ENCODE measurements around the gene DSE. TPM values are rescaled to one million over a fixed set of nuclear protein-coding genes. Genes with fewer than 3 reads are reported as not detected.

The DSE gene
- total RNA-seq, 2 donors from 2014 or later, result 5.0 to 9.3 TPM

GRCh38 chr6:116431964-116432595, 61.3 kb downstream of the DSE start:
- no peak for TF ChIP-seq CTCF (IDR thresholded peaks at IDR 0.05)
- Histone ChIP-seq H3K4me1 (no peaks in the 10 kb centered on the region), H3K4me3 (no peak overlapping the region), H3K27ac (no peak overlapping the region), H3K9me3 (no peaks in the 10 kb centered on the region), H3K36me3 (no peaks in the 10 kb centered on the region), H3K9ac (ENCODE audit: low read depth in 2 of 2, low read length in 2 of 2) (no peak overlapping the region), H3K27me3 (no peaks in the 10 kb centered on the region)
- DNase-seq, result no peak
- intact Hi-C loops (cut with DNase I), result no loop called here

GRCh38 chr6:116433206-116433712, 62.5 kb downstream of the DSE start:
- DNase-seq, result no peak
- Histone ChIP-seq H3K4me3 (no peak overlapping the region), H3K36me3 (no peaks in the 10 kb centered on the region), H3K27ac (no peak overlapping the region), H3K9ac (ENCODE audit: low read depth in 2 of 2, low read length in 2 of 2) (no peak overlapping the region), H3K27me3 (no peaks in the 10 kb centered on the region), H3K4me1 (no peaks in the 10 kb centered on the region), H3K9me3 (no peaks in the 10 kb centered on the region)
- intact Hi-C loops (cut with DNase I), result no loop called here
- TF ChIP-seq CTCF (IDR thresholded peaks at IDR 0.05), result no peak

- no peak overlapping the region for H3K9ac ChIP-seq (ENCODE audit: low read depth in 2 of 2, low read length in 2 of 2)
- no peak for DNase-seq
- H3K27ac ChIP-seq, result no peak overlapping the region
- no peaks in the 10 kb centered on the region for H3K36me3 ChIP-seq
- TF ChIP-seq CTCF (IDR thresholded peaks at IDR 0.05), result no peak
- no peaks in the 10 kb centered on the region for H3K9me3 ChIP-seq
- H3K4me3 ChIP-seq, result no peak overlapping the region
- intact Hi-C loops (cut with DNase I), result no loop called here
- H3K4me1 ChIP-seq, result no peaks in the 10 kb centered on the region
- H3K27me3 ChIP-seq, result no peaks in the 10 kb centered on the region
These were observed 63.4 kb downstream of the DSE start for GRCh38 chr6:116434056-116434725.

- TF ChIP-seq CTCF (IDR thresholded peaks at IDR 0.05), result no peak
- Histone ChIP-seq H3K4me3 (no peak overlapping the region), H3K27ac (no peak overlapping the region), H3K36me3 (no peaks in the 10 kb centered on the region), H3K9me3 (no peaks in the 10 kb centered on the region), H3K9ac (ENCODE audit: low read depth in 2 of 2, low read length in 2 of 2) (no peak overlapping the region), H3K4me1 (no peaks in the 10 kb centered on the region), H3K27me3 (no peaks in the 10 kb centered on the region)
- intact Hi-C loops (cut with DNase I), result no loop called here
- no peak for DNase-seq
These were observed 65.8 kb downstream of the DSE start for GRCh38 chr6:116436586-116436985.

- DNase-seq, result no peak
- Histone ChIP-seq H3K4me3 (no peak overlapping the region), H3K9me3 (no peaks in the 10 kb centered on the region), H3K9ac (ENCODE audit: low read depth in 2 of 2, low read length in 2 of 2) (no peak overlapping the region), H3K36me3 (no peaks in the 10 kb centered on the region), H3K4me1 (no peaks in the 10 kb centered on the region), H3K27me3 (no peaks in the 10 kb centered on the region), H3K27ac (no peak overlapping the region)
- TF ChIP-seq CTCF (IDR thresholded peaks at IDR 0.05), result no peak
- intact Hi-C loops (cut with DNase I), result no loop called here
These were observed 66.9 kb downstream of the DSE start for GRCh38 chr6:116437656-116438055.
